Measurements from ENCODE around the gene AFTPH. TPM values are rescaled to one million over a fixed set of nuclear protein-coding genes. Genes with fewer than 3 reads are reported as not detected.

Gene AFTPH
- polyA plus RNA-seq, 6 donors from 2014 or later: 48.2 to 77.9 (median 57.2) TPM

DNA sequence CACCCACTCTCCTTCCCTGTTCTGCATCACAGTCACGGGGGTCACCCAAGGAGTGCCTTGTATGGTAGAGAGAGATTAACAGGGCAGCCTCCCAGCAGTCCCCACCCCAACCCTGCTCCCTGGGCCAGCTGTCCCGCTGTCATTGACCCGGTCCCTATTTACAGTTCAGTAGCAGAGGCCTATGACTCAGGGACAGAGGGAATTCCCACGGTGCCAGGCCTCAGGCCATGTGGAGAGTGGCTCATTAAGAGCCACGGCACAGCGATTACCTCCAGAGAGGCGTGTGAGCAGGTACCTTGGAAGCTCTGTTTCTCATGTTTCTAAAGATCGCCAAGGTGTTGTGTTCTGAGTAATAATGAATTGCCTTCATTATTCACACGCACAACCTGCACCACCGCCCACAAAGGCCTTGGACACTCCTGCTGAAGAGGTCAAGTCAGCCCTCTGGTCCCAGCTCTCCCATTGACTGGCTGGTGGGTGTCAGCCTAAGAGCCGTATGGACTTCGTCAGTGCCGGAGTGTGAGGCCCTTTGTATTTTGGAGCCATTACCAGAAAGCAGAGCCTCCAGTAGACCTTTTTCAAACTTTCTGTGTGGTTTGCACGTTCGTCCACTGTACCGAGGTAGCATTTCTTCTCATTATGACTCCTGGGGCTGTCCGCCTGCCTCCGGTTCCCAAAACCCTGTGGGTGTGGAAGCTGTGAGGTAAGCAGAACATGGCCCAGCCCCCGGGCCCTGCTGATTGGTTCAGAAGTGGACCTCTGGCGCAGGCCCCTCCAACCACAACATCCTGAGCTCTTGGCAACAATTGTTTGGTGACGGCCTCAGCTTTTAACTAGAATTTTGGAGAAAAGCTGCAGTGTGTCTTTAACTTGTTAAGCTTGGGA, 82.6 kb downstream of the AFTPH start:
- peak overlapping the region; percentile 66 to 90 (median 78) for H3K27ac Mint-ChIP-seq
- H3K4me1 Mint-ChIP-seq: peaks cover 18 to 30% (median 20%) of the 10 kb centered on the region in 3 donors
- H3K4me3 Mint-ChIP-seq: peak overlapping the region; percentile 63 to 84 (median 75)
- no peaks in the 10 kb centered on the region for H3K36me3 Mint-ChIP-seq
- H3K9me3 Mint-ChIP-seq: peaks cover 0 to 6% (median 0%) of the 10 kb centered on the region in 7 donors
- H3K27me3 Mint-ChIP-seq: peaks cover 0 to 6% (median 0%) of the 10 kb centered on the region in 3 donors
- ATAC-seq (ENCODE audit: low read depth in 2 of 2) (peak; percentile 90 to 93), DNase-seq (peak; percentile 87)

- H3K27me3 Mint-ChIP-seq: peaks cover 0 to 6% (median 0%) of the 10 kb centered on the region in 3 donors
- ATAC-seq (ENCODE audit: low read depth in 2 of 2) (no peak), DNase-seq (no peak)
- peaks cover 0 to 6% (median 0%) of the 10 kb centered on the region in 7 donors for H3K9me3 Mint-ChIP-seq
- H3K36me3 Mint-ChIP-seq: no peaks in the 10 kb centered on the region
- H3K4me1 Mint-ChIP-seq: peaks cover 18 to 30% (median 20%) of the 10 kb centered on the region in 3 donors
- peak overlapping the region in 7 of 8 donors; percentile 78 to 85 (median 83) for H3K4me3 Mint-ChIP-seq
- peak overlapping the region; percentile 47 to 90 (median 76) for H3K27ac Mint-ChIP-seq
These were observed 83.5 kb downstream of the AFTPH start for GRCh38 chr2:64607381-64608304.

DNA sequence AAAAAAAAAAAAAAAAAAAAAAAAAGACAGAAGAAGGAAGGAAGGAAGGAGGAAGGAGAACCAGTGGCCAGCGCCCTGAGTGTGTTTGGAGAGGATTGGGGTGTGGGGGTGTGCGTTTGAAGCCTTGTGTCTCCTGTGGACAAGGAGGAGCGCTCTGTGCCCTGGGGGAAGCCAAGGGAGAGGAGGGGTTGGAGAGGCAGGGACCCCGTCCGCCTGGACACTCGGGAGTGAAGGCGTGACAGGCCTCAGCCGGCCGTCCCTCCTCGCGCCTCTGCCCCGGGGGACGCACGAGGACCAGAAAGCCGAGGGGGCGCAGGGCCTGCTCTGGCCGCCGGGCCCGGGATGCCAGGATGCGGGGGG, 84.7 kb downstream of the AFTPH start:
- no peak for DNase-seq
- peaks cover 0 to 6% (median 0%) of the 10 kb centered on the region in 3 donors for H3K27me3 Mint-ChIP-seq
- peak overlapping the region; percentile 58 to 93 (median 78) for H3K27ac Mint-ChIP-seq
- ATAC-seq (ENCODE audit: low read depth in 2 of 2): peak; percentile 3 to 6
- peaks cover 0 to 6% (median 0%) of the 10 kb centered on the region in 7 donors for H3K9me3 Mint-ChIP-seq
- H3K4me1 Mint-ChIP-seq: peaks cover 18 to 30% (median 20%) of the 10 kb centered on the region in 3 donors
- H3K4me3 Mint-ChIP-seq: peak overlapping the region; percentile 78 to 92 (median 84)
- no peaks in the 10 kb centered on the region for H3K36me3 Mint-ChIP-seq

GRCh38 chr2:64609227-64609941, 85.3 kb downstream of the AFTPH start:
- Mint-ChIP-seq H3K9me3 (peaks cover 0 to 2% (median 0%) of the 10 kb centered on the region in 7 donors), H3K27ac (peak overlapping the region; percentile 27 to 92 (median 86)), H3K36me3 (no peaks in the 10 kb centered on the region), H3K4me1 (peaks cover 18 to 30% (median 20%) of the 10 kb centered on the region in 3 donors), H3K4me3 (peak overlapping the region; percentile 76 to 93 (median 86)), H3K27me3 (peaks cover 0 to under 1% (median 0%) of the 10 kb centered on the region in 3 donors)
- DNase-seq (peak; percentile 78), ATAC-seq (ENCODE audit: low read depth in 2 of 2) (peak; percentile 67 to 72)

- no peaks in the 10 kb centered on the region for H3K36me3 Mint-ChIP-seq
- H3K27me3 Mint-ChIP-seq: no peaks in the 10 kb centered on the region
- no peak for DNase-seq
- no peak for ATAC-seq (ENCODE audit: low read depth in 2 of 2)
- peak overlapping the region in 4 of 6 donors; percentile 42 to 92 (median 86) for H3K27ac Mint-ChIP-seq
- H3K4me1 Mint-ChIP-seq: peaks cover 18 to 30% (median 20%) of the 10 kb centered on the region in 3 donors
- H3K9me3 Mint-ChIP-seq: no peaks in the 10 kb centered on the region
- peak overlapping the region; percentile 76 to 93 (median 86) for H3K4me3 Mint-ChIP-seq
These were observed 85.8 kb downstream of the AFTPH start for GRCh38 chr2:64609942-64610281.

DNA sequence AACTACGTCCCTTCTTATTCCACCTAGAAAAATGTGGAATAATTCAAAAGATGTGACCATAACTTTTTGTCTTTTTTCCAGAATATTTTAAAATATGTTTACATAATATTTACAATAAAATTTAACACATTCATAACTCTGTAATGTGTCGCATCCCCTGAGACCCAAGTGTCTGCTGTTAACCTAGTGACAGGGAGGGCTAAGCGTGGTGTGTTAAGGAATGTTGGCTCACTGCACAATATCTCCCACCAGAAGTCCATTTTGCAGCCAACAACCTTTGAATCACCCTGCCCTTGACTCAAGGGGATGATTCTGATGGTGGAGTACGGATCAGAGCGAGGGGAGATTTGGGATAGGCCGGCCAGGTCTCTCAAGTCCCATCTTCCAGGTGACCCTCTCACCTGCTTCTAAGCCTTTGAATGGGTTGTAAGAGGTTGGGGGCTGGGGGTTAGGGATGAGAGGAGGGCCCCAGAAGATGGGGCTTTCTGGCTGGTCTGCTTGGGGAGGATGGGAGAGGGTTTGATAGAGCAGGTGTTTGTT, 86.3 kb downstream of the AFTPH start:
- Mint-ChIP-seq H3K36me3 (no peaks in the 10 kb centered on the region), H3K4me1 (peaks cover 18 to 30% (median 20%) of the 10 kb centered on the region in 3 donors), H3K27ac (peak overlapping the region in 1 of 6 donors; percentile 13), H3K4me3 (peak overlapping the region; percentile 42 to 90 (median 83)), H3K27me3 (no peaks in the 10 kb centered on the region), H3K9me3 (no peaks in the 10 kb centered on the region)
- ATAC-seq (ENCODE audit: low read depth in 2 of 2) (no peak), DNase-seq (no peak)

DNA sequence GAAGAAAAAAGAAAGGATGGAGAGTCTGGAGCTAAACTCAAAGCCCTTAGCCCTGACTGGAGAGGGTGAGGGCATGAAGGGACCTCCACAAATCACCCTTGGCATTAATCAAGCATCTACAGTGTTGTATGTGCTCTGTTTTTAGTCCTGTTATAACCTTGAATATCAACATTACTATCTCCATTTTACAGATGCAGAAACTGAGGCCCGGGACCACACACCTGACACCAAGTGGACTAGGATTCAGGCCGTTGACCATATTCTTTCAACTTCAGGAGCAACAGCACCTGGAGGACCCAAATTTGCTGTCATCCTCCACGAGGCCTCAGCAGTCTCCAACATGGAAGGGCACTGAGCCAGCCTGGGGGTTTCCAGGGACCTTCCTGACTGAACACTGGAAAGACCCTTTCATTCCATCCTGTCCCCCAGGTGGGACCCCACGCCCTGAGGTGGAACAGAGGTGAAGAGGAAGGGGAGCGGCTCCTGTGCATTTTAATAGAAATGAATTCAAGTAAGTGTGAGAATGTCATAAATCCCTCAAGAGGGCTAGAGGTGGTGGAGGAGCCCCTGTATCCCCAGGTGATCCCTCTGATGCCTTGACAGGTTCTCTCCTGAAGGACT, 88.6 kb downstream of the AFTPH start:
- DNase-seq (no peak), ATAC-seq (ENCODE audit: low read depth in 2 of 2) (no peak)
- H3K36me3 Mint-ChIP-seq: no peaks in the 10 kb centered on the region
- H3K4me3 Mint-ChIP-seq: peak overlapping the region in 1 of 8 donors; percentile 24
- H3K27ac Mint-ChIP-seq: no peak overlapping the region
- no peaks in the 10 kb centered on the region for H3K27me3 Mint-ChIP-seq
- H3K9me3 Mint-ChIP-seq: no peaks in the 10 kb centered on the region
- H3K4me1 Mint-ChIP-seq: peaks cover 10 to 26% (median 19%) of the 10 kb centered on the region in 3 donors

DNA sequence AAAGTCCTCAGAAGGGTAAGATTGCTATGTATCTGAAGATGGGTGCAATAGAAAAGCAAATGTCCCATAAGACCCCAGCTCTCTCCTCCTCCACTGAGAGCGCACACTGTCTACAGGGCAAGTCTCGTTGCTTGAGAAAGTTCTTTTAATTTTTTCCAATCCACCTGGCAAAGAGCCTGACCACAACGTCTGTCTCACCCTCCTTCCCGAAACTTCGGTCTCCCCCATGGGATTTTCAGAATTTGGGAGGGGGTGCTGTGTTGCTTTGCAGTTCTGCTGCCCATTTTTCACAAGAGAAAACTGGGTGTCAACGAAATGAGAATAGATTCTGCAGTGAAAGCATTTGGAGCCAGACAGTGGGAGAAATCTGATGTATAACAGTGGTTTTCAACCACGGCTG, 89.1 kb downstream of the AFTPH start:
- no peaks in the 10 kb centered on the region for H3K36me3 Mint-ChIP-seq
- peaks cover 11 to 31% (median 19%) of the 10 kb centered on the region in 3 donors for H3K4me1 Mint-ChIP-seq
- no peak for DNase-seq
- H3K9me3 Mint-ChIP-seq: no peaks in the 10 kb centered on the region
- H3K27ac Mint-ChIP-seq: no peak overlapping the region
- no peaks in the 10 kb centered on the region for H3K27me3 Mint-ChIP-seq
- ATAC-seq (ENCODE audit: low read depth in 2 of 2): no peak
- no peak overlapping the region for H3K4me3 Mint-ChIP-seq

DNA sequence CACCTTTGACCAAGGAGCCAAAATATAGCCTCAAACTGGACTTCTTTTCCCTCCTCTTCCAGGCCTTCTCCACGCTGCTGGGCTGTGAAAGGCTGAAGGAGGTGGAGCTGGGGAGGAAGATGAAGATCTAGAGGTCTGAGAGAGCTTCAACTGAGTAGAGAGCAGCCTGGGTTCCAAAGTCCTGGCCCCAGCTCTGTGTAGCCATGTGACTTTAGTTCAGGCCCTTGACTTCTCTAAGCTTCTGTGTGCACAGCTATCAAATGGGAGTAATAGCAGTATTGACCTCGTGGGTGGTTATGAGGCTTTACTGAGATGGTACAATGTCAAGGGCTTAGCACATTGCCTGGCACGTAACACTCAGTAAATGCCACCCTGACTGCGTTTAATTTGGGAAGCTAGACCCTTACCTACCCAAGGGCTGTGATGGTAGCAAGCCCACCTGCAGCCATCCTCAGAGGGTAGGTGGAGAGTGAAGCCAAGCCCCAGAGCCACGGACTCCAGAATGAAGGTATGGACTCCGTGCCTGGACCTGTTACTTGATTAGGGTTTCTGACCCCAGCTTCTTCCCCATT, 91.2 kb downstream of the AFTPH start:
- no peak for DNase-seq
- no peaks in the 10 kb centered on the region for H3K27me3 Mint-ChIP-seq
- no peaks in the 10 kb centered on the region for H3K9me3 Mint-ChIP-seq
- peak overlapping the region in 1 of 6 donors; percentile 64 for H3K27ac Mint-ChIP-seq
- H3K4me3 Mint-ChIP-seq: no peak overlapping the region
- no peaks in the 10 kb centered on the region for H3K36me3 Mint-ChIP-seq
- no peak for ATAC-seq (ENCODE audit: low read depth in 2 of 2)
- H3K4me1 Mint-ChIP-seq: peaks cover 11 to 25% (median 14%) of the 10 kb centered on the region in 3 donors

DNA sequence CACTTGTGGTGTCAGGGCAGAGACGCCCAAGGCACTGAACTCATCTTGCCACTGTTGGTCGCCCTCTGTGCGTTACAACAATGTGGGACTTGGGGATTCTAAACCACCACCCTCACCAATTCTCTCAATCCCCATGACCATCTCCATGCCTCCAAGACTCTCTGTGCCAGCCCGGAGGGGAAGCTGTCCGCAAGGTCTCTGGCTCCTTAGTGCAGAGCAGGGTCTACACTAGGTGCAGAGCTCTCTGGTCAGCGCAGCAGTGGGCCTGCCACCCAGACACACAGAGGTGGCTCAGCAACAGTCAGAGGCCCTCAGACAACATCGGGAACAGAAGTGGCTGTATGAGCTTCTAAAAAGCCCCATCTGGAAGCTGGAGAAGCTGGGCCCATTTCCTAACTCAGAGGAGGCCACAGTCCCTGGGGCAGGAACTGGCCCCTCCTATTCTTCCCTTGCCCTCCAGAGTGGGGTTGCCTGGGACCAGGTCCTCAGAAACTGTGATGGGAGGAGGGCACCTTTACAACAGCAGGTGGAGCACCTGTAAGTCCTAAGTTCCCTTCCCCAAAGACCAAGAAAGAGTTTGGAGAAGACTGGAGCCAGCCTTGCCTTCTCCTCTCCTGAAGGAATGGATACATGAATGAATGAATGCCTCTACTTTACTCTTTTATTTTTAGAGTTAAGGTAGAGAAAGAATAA, 91.9 kb downstream of the AFTPH start:
- H3K4me1 Mint-ChIP-seq: peaks cover 11 to 25% (median 14%) of the 10 kb centered on the region in 3 donors
- no peak for DNase-seq
- no peaks in the 10 kb centered on the region for H3K36me3 Mint-ChIP-seq
- no peaks in the 10 kb centered on the region for H3K27me3 Mint-ChIP-seq
- ATAC-seq (ENCODE audit: low read depth in 2 of 2): no peak
- peak overlapping the region in 2 of 6 donors; percentile 51 to 52 for H3K27ac Mint-ChIP-seq
- no peaks in the 10 kb centered on the region for H3K9me3 Mint-ChIP-seq
- no peak overlapping the region for H3K4me3 Mint-ChIP-seq

- Mint-ChIP-seq H3K9me3 (no peaks in the 10 kb centered on the region), H3K4me1 (peaks cover 11 to 25% (median 14%) of the 10 kb centered on the region in 3 donors), H3K36me3 (no peaks in the 10 kb centered on the region), H3K4me3 (peak overlapping the region in 1 of 8 donors; percentile 33), H3K27me3 (no peaks in the 10 kb centered on the region), H3K27ac (peak overlapping the region in 2 of 6 donors; percentile 69 to 95)
- ATAC-seq (ENCODE audit: low read depth in 2 of 2): peak in 1 of 2 donors; percentile 53
- no peak for DNase-seq
These were observed 93.6 kb downstream of the AFTPH start for GRCh38 chr2:64617631-64618151.
